HUES6 (cell line): ENCODE measurements around the gene PPP1R9A.

Experiments used
- H3K27ac ChIP-seq: 2 replicates; pipeline ENCODE4 v1.7.0; 2013; ENCODE audit warnings: low read depth, mild to moderate bottlenecking, low read length, inconsistent platforms
- H3K27me3 ChIP-seq: 2 replicates; pipeline ENCODE4 v1.6.1; 2013; ENCODE audit warnings: low read length; ENCODE audit not compliant: control insufficient read depth, insufficient read depth
- H3K36me3 ChIP-seq: 2 replicates; pipeline ENCODE4 v1.6.1; 2013; ENCODE audit warnings: low read length; ENCODE audit not compliant: control insufficient read depth, insufficient read depth
- H3K4me1 ChIP-seq: 2 replicates; pipeline ENCODE4 v1.6.1; 2013; ENCODE audit warnings: low read length; ENCODE audit not compliant: control insufficient read depth, insufficient read depth
- H3K4me3 ChIP-seq: 2 replicates; pipeline ENCODE4 v1.5.1; 2013; ENCODE audit warnings: low read depth, low read length
- H3K9ac ChIP-seq: one replicate; pipeline ENCODE4 v1.6.1; 2013; ENCODE audit warnings: mild to moderate bottlenecking, low read length
- H3K9me3 ChIP-seq: 2 replicates; pipeline ENCODE4 v1.6.1; 2013; ENCODE audit warnings: low read depth, low read length; ENCODE audit not compliant: control insufficient read depth, insufficient read depth

The PPP1R9A gene

DNA sequence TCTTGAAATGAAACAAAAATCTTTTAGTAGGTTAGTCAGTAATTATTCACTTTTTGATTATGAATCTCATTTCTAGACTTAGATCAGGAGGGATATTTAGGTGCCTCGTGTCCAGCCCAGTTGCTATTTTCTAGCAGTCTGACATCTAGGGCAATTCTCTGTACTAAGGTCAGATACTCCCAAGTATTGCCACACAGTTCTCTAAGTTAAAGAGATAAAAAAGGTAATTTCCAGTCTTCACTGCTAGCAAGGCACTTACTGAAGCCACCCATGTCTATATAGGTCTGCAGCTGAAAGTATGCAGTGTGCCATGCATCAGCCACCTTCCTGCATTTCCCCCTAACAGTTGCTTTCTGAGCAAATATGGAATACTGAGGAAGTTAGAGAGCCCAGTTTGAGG lies 333.5 kb downstream of the PPP1R9A start:
- Histone ChIP-seq H3K9me3 (no peaks in the 10 kb centered on the region), H3K27me3 (no peaks in the 10 kb centered on the region), H3K9ac (no peak overlapping the region), H3K27ac (no peak overlapping the region), H3K36me3 (no peaks in the 10 kb centered on the region), H3K4me3 (no peak overlapping the region), H3K4me1 (peaks cover 4% of the 10 kb centered on the region)

DNA sequence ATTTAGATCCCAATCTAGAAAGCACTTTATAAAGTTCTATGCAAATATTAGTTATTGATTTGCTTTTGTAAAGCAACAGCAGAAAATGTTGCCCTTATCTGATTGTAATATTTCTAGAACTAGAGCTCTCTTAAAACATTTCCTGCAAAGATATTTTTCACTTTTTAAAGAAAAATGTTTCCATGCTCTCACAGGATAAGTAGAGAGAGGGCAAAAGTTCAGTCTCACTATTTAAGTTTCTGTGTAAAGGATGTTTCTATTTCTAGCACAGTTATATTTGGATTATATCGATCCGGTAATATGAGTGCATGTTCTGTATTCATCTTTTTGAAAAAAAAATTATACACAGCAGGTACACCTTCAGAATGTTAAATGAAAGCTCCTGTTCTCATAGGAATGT lies 334.9 kb downstream of the PPP1R9A start:
- H3K9ac ChIP-seq: no peak overlapping the region
- no peaks in the 10 kb centered on the region for H3K36me3 ChIP-seq
- no peak overlapping the region for H3K4me3 ChIP-seq
- H3K27ac ChIP-seq: no peak overlapping the region
- H3K27me3 ChIP-seq: no peaks in the 10 kb centered on the region
- peaks cover 16% of the 10 kb centered on the region for H3K4me1 ChIP-seq
- no peaks in the 10 kb centered on the region for H3K9me3 ChIP-seq

DNA sequence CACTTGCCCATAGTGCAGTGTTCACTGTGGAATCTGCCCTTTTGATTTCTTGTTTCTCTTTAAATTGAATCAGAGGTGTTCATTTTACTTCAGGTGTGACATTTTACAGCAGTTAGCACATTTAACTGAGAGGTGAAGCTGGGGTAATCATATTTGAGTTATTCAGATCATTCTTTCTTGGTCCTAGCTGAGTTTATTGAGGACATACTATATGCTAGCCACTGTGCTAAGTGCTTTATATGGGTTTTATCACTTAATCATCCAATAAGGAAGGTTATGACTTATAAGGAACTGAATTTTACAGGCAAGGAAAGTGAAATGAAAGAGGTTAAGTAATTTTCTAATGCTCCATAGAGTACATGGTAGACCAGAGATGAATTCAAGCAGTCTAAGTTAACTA lies 337.2 kb downstream of the PPP1R9A start:
- Histone ChIP-seq H3K9me3 (no peaks in the 10 kb centered on the region), H3K4me1 (peaks cover 16% of the 10 kb centered on the region), H3K9ac (no peak overlapping the region), H3K4me3 (no peak overlapping the region), H3K36me3 (no peaks in the 10 kb centered on the region), H3K27me3 (no peaks in the 10 kb centered on the region), H3K27ac (no peak overlapping the region)

DNA sequence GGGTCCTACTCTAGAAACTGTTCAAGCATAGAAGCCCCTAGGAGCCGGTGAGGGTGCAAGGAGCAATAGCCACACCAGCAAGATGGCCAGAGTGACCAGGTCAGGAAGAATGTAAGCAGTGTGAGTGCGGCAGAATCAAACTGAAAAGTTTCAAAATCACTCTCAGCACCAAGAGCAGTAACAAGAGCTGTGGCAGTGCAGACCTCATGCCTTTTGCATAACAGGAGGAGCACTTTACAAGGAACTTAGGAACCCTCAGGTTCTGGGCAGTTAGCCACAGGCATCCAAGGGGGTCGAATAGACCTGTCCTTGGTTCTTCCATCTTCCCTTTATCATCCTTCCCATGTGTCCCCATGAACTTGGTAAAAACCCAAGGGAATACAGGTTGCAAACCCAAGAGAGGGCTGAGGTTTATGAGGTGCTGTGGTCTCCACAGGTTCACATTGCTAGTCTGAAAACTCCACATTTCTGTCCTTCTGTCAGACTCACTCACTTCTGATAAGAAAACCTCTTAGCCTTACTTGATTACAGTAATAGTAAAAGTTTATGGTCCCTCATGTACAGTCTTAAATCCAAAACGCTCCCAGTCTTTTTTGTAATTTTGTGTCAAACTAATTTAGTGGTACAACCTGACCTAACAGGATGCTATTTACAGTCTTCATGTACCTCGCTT lies 338.6 kb downstream of the PPP1R9A start:
- no peaks in the 10 kb centered on the region for H3K9me3 ChIP-seq
- no peaks in the 10 kb centered on the region for H3K36me3 ChIP-seq
- no peak overlapping the region for H3K9ac ChIP-seq
- peaks cover 16% of the 10 kb centered on the region for H3K4me1 ChIP-seq
- H3K4me3 ChIP-seq: no peak overlapping the region
- H3K27me3 ChIP-seq: no peaks in the 10 kb centered on the region
- H3K27ac ChIP-seq: no peak overlapping the region

DNA sequence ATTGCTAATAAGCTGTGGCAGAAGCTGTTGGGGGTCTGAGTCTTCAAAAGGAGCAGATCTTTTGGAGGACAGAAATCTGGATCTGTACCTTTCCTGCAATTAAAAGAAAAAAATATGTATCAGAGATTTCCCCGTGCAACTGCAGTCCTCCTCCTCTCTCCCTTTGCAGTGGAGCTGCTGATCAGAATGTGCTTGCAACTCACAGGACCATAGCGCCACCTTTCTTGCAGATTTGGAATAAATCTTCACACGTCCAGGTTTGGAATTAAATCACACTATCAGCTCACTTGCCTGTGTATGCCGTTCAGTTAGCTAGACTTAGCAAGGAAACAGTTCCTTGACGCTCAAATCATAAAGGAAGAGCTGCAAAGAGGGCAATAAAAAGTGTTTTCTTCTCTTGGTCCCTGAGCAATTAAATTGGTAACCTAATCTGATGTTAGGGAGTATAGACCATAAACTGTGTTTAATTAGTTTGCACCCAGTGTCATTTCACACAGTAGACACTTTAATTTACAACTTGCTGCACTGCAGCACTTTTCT lies 339.5 kb downstream of the PPP1R9A start:
- Histone ChIP-seq H3K27me3 (no peaks in the 10 kb centered on the region), H3K27ac (no peak overlapping the region), H3K9ac (no peak overlapping the region), H3K4me3 (no peak overlapping the region), H3K36me3 (no peaks in the 10 kb centered on the region; the same call in 1 of the 2 replicates), H3K9me3 (no peaks in the 10 kb centered on the region), H3K4me1 (peaks cover 16% of the 10 kb centered on the region)

DNA sequence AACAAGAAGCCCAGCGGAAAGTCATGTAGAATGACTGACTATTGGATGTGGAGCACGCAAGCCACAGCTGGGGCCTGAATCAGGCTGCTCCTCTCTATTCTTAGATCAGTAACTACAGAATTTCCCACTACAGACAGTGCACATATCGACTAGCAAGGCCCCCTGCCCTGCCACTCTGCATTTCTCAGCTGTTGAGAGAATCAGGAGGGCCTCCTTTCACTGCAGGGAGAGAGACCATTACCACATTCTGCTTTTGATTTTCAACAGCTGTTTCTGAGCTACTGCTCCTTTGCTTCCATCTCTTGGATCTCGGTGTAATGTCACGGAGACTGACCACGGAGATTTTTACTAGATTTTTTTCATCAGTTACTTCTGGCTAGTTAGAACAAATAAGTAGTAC lies 343.2 kb downstream of the PPP1R9A start:
- Histone ChIP-seq H3K27me3 (no peaks in the 10 kb centered on the region), H3K4me1 (peaks cover 16% of the 10 kb centered on the region), H3K4me3 (no peak overlapping the region), H3K36me3 (no peaks in the 10 kb centered on the region; the same call in 1 of the 2 replicates), H3K9me3 (no peaks in the 10 kb centered on the region), H3K27ac (no peak overlapping the region), H3K9ac (no peak overlapping the region)

DNA sequence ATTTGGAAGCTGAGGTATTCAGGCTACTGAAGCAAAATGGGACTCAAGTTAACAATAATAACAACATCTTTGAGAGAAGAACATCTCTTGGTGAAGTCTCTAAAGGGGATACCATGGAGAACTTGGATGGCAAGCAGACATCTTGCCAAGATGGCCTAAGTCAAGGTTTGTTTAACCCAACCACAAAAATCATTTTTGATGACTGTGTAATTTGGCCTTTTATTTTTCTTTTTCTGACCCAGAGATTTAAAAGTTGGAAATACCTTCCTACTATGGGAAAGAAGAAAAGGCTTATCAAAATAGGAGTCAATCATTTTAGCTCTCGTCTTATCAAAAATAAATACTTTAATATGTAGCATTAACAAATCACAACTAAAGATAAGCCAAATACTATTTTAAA lies 344.6 kb downstream of the PPP1R9A start:
- peaks cover 3% of the 10 kb centered on the region; the same call in 1 of the 2 replicates for H3K4me1 ChIP-seq

DNA sequence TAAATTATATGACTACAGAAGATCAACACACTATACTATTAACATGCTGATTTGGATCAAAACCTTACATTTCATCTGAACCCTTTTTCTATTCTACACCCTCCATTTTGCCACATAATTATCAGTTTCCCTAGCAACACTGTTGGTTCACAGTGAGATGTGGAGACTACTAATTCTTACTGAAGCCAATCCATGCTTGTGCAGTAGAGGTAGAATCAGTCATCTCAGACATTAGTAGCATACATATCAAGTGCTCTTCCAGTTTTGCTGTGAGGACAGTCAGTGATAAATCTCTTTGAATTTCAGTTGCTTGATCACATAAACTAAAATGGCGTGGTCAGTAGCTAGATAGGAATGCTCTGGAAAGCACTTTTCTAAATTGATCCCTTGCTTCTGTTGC lies 346.6 kb downstream of the PPP1R9A start:
- Histone ChIP-seq H3K9me3 (no peaks in the 10 kb centered on the region), H3K9ac (no peak overlapping the region), H3K27me3 (no peaks in the 10 kb centered on the region), H3K4me1 (no peaks in the 10 kb centered on the region), H3K4me3 (no peak overlapping the region), H3K36me3 (no peaks in the 10 kb centered on the region; the same call in 1 of the 2 replicates), H3K27ac (no peak overlapping the region)

More for the DNA sequence above, 344.6 kb downstream of the PPP1R9A start:
- Histone ChIP-seq H3K27ac (no peak overlapping the region), H3K27me3 (no peaks in the 10 kb centered on the region), H3K36me3 (no peaks in the 10 kb centered on the region; the same call in 1 of the 2 replicates), H3K9me3 (no peaks in the 10 kb centered on the region), H3K9ac (no peak overlapping the region), H3K4me3 (no peak overlapping the region)

DNA sequence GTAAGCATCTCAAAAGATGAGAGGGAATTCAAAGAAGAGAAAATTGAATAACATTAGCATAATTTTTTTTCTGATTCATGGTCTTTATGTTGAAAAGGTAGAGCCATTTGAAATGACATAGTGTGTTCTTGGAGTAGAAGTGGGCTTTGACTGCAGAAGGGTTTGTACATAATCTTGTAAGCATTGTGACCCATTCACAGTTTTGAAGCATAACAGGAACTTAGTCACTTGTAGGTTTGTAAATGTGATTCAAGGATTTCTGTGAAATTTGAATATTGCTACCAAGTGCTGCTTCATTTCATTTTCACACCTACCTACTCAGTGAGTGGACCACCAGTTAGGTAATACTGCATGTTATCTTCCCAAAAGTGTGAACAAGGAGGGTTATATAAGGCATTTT lies 348.3 kb downstream of the PPP1R9A start:
- Histone ChIP-seq H3K4me1 (no peaks in the 10 kb centered on the region), H3K4me3 (no peak overlapping the region), H3K9ac (no peak overlapping the region), H3K9me3 (no peaks in the 10 kb centered on the region), H3K27me3 (no peaks in the 10 kb centered on the region), H3K36me3 (no peaks in the 10 kb centered on the region; the same call in 1 of the 2 replicates), H3K27ac (no peak overlapping the region)

DNA sequence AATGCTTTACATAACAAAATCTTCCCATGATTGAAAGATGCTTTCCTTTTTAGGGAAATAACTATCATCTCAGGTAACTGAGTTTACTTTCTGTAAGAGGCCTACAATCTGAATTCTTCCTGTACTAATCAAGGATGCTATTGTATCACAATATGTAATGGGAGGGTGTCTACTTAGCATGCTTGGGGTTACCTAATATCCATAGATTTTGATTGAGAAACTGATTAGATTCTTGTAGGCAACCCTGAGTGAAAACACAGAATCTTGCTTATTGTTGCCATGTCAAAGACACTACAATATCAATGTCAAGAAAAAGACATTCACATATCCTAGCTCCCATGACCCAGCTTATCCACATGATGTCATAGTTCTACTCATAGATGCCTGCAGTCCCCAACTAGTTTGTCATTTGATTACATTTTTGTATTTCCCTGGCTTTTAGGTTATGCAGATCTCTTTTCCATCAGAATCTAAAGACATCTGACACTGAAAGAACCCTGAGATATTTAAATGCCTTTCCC lies 354.6 kb downstream of the PPP1R9A start:
- Histone ChIP-seq H3K36me3 (no peaks in the 10 kb centered on the region), H3K9ac (no peak overlapping the region), H3K27me3 (no peaks in the 10 kb centered on the region), H3K27ac (no peak overlapping the region), H3K9me3 (no peaks in the 10 kb centered on the region), H3K4me1 (peaks cover 3% of the 10 kb centered on the region; the same call in 1 of the 2 replicates), H3K4me3 (no peak overlapping the region)

DNA sequence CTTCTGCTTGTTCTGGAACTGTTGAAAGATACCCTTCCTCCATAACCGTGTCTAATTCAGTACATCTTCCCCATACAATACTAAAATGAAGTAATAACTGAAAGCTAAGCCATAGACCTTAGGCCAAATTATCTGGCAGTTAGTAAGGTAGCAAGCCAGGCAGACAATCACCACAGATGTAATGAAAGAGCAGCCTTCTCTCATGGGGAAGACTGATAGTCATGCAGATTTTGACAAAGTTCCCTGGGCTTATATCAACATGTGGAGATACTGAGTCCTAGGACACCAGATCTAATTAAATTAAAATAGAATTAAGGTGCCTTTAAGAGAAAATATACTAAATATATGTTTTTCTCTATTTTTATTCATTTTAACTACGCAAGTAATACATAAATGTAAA lies 355.5 kb downstream of the PPP1R9A start:
- H3K9me3 ChIP-seq: no peaks in the 10 kb centered on the region
- peaks cover 12% of the 10 kb centered on the region for H3K4me1 ChIP-seq
- H3K27me3 ChIP-seq: no peaks in the 10 kb centered on the region
- H3K4me3 ChIP-seq: no peak overlapping the region
- H3K27ac ChIP-seq: no peak overlapping the region
- H3K36me3 ChIP-seq: no peaks in the 10 kb centered on the region
- no peak overlapping the region for H3K9ac ChIP-seq
